ENCODE measurements around the gene ADH5.

- TF ChIP-seq CTCF (conservative IDR thresholded peaks at IDR 0.05; ENCODE audit: low read depth, low read length) = no peak
- no peak for TF ChIP-seq EZH2 (IDR thresholded peaks at IDR 0.05; ENCODE audit: borderline replicate concordance, low read depth, low read length, poor library complexity, severe bottlenecking)
Measured at GRCh38 chr4:99126376-99126775, 37.8 kb upstream of the ADH5 start.
